HL-60/S4 treated with phorbol 12-myristate 13-acetate at 8.2 ng/mL for 4 days and 3 days (cell line): Measurements from ENCODE around the gene LFNG.

Experiments used
- in situ Hi-C: fragments of 300-500 bp; cut with MboI; formaldehyde crosslinking; loops from 2 replicates; pipeline ENCODE4 v1.15.0; 2022; ENCODE audit warnings: low sequenced_read_pairs

The LFNG gene

GRCh38 chr7:2515424-2516193, 4.0 kb upstream of the LFNG start:
- in situ Hi-C loops = no loop called here

GRCh38 chr7:2516194-2516555, 3.4 kb upstream of the LFNG start:
- in situ Hi-C loops = no loop called here

GRCh38 chr7:2517026-2517425, 2.5 kb upstream of the LFNG start:
- in situ Hi-C loops = no loop called here

- in situ Hi-C loops = no loop called here
These were observed 1.7 kb upstream of the LFNG start for GRCh38 chr7:2517678-2518507.

- in situ Hi-C loops = no loop called here
These were observed 846 bp upstream of the LFNG start for GRCh38 chr7:2518737-2519118.

GRCh38 chr7:2520131-2520760, 672 bp downstream of the LFNG start:
- in situ Hi-C loops = no loop called here

- in situ Hi-C loops = no loop called here
These were observed 1.3 kb downstream of the LFNG start for GRCh38 chr7:2520761-2521290.

GRCh38 chr7:2521341-2521745, 1.8 kb downstream of the LFNG start:
- in situ Hi-C loops = no loop called here

GRCh38 chr7:2521952-2522591, 2.5 kb downstream of the LFNG start:
- in situ Hi-C loops = no loop called here

- in situ Hi-C loops = no loop called here
These were observed 3.3 kb downstream of the LFNG start for GRCh38 chr7:2522780-2523433.

GRCh38 chr7:2523461-2523936, 3.9 kb downstream of the LFNG start:
- in situ Hi-C loops = no loop called here

- in situ Hi-C loops = no loop called here
These were observed 4.6 kb downstream of the LFNG start for GRCh38 chr7:2523941-2524807.

GRCh38 chr7:2524808-2525657, 5.5 kb downstream of the LFNG start:
- in situ Hi-C loops = no loop called here

- in situ Hi-C loops = no loop called here
These were observed 6.4 kb downstream of the LFNG start for GRCh38 chr7:2525658-2526630.

- in situ Hi-C loops = no loop called here
These were observed 7.3 kb downstream of the LFNG start for GRCh38 chr7:2526659-2527504.
